Measurements from ENCODE around the gene RIOK2. TPM values are rescaled to one million over a fixed set of nuclear protein-coding genes. Genes with fewer than 3 reads are reported as not detected.

The RIOK2 gene
- total RNA-seq, 1 donor, result 29.7 TPM

- Histone ChIP-seq H3K36me3 (ENCODE audit: insufficient read depth, low read length) (no peaks in the 10 kb centered on the region), H2AFZ (ENCODE audit: low read length) (no peak overlapping the region), H3K79me2 (ENCODE audit: insufficient read depth, low read length) (no peaks in the 10 kb centered on the region), H3K27ac (ENCODE audit: low read depth, low read length) (no peak overlapping the region), H3K27me3 (ENCODE audit: insufficient read depth, low read length) (peaks cover 7% of the 10 kb centered on the region), H3K9me3 (ENCODE audit: low read depth, low read length) (no peaks in the 10 kb centered on the region), H3K4me3 (ENCODE audit: insufficient read depth, low read length) (no peak overlapping the region), H3K4me1 (ENCODE audit: insufficient read depth, low read length) (no peaks in the 10 kb centered on the region), H3K4me2 (ENCODE audit: insufficient read depth, low read length) (no peak overlapping the region), H4K20me1 (ENCODE audit: insufficient read depth, low read length) (no peaks in the 10 kb centered on the region)
- peak; percentile 56 for DNase-seq (ENCODE audit: insufficient read length, low spot score, missing footprints)
- no peak for TF ChIP-seq CTCF (IDR thresholded peaks at IDR 0.05; ENCODE audit: extremely low read depth, low read depth, low read length)
Measured at GRCh38 chr5:97112230-97112629, 70.8 kb downstream of the RIOK2 start.

GRCh38 chr5:97111616-97112015 lies 71.4 kb downstream of the RIOK2 start:
- no peak overlapping the region for H3K27ac ChIP-seq (ENCODE audit: low read depth, low read length)
- peaks cover 7% of the 10 kb centered on the region for H3K27me3 ChIP-seq (ENCODE audit: insufficient read depth, low read length)
- H3K4me1 ChIP-seq (ENCODE audit: insufficient read depth, low read length), result no peaks in the 10 kb centered on the region
- no peaks in the 10 kb centered on the region for H3K79me2 ChIP-seq (ENCODE audit: insufficient read depth, low read length)
- no peak for TF ChIP-seq CTCF (IDR thresholded peaks at IDR 0.05; ENCODE audit: extremely low read depth, low read depth, low read length)
- DNase-seq (ENCODE audit: insufficient read length, low spot score, missing footprints), result no peak
- no peaks in the 10 kb centered on the region for H4K20me1 ChIP-seq (ENCODE audit: insufficient read depth, low read length)
- no peaks in the 10 kb centered on the region for H3K9me3 ChIP-seq (ENCODE audit: low read depth, low read length)
- no peak overlapping the region for H3K4me3 ChIP-seq (ENCODE audit: insufficient read depth, low read length)
- no peak overlapping the region for H2AFZ ChIP-seq (ENCODE audit: low read length)
- no peak overlapping the region for H3K4me2 ChIP-seq (ENCODE audit: insufficient read depth, low read length)
- no peaks in the 10 kb centered on the region for H3K36me3 ChIP-seq (ENCODE audit: insufficient read depth, low read length)

- Histone ChIP-seq H4K20me1 (ENCODE audit: insufficient read depth, low read length) (no peaks in the 10 kb centered on the region), H3K4me1 (ENCODE audit: insufficient read depth, low read length) (no peaks in the 10 kb centered on the region), H3K9me3 (ENCODE audit: low read depth, low read length) (no peaks in the 10 kb centered on the region), H3K4me2 (ENCODE audit: insufficient read depth, low read length) (no peak overlapping the region), H3K4me3 (ENCODE audit: insufficient read depth, low read length) (no peak overlapping the region), H3K27ac (ENCODE audit: low read depth, low read length) (no peak overlapping the region), H3K36me3 (ENCODE audit: insufficient read depth, low read length) (no peaks in the 10 kb centered on the region), H2AFZ (ENCODE audit: low read length) (no peak overlapping the region), H3K27me3 (ENCODE audit: insufficient read depth, low read length) (peaks cover 9% of the 10 kb centered on the region), H3K79me2 (ENCODE audit: insufficient read depth, low read length) (no peaks in the 10 kb centered on the region)
- no peak for DNase-seq (ENCODE audit: insufficient read length, low spot score, missing footprints)
- TF ChIP-seq CTCF (IDR thresholded peaks at IDR 0.05; ENCODE audit: extremely low read depth, low read depth, low read length), result no peak
Measured at GRCh38 chr5:97111004-97111403, 72.0 kb downstream of the RIOK2 start.

Small RNA genes lying within 50 kb of the gene (small RNA-seq; reads per million reads assigned to genes)
- not detected for gene RNU1-73P

Other genes starting within 250 kb of the RIOK2 start
- gene LNPEP, start 247.2 kb downstream of the RIOK2 start, total RNA-seq, result 44.9 and 53.6 TPM in 2 replicates
- not detected in 2 replicates for gene LIX1, start 40.6 kb downstream of the RIOK2 start, total RNA-seq

All from osteoblast (primary cell).